Osteoblast (primary cell): Measurements from ENCODE around the gene CRYAB. TPM values are rescaled to one million over a fixed set of nuclear protein-coding genes. Genes with fewer than 3 reads are reported as not detected.

Experiments
- small RNA-seq: library from RNA; depleted of rRNA; stranded (forward); fragments of <200 nt; gene quantifications from one replicate; pipeline ENCODE3, GENCODE V24; 2012
- total RNA-seq: library from RNA; depleted of rRNA; stranded (reverse); fragments of >200 nt; gene quantifications from 2 replicates; pipeline ENCODE4 v1.2.3, GENCODE V29; 2012

The CRYAB gene
- total RNA-seq, 1 donor = 54.3 TPM

Small RNAs within 50 kb of the gene (small RNA-seq; reads per million reads assigned to genes)
- gene C11orf52 (not detected), gene GNG5P3 (not detected), gene RNA5SP351 (not detected), gene RPL37AP8 (not detected)

Other genes with a start within 250 kb of the CRYAB start
- 18.0 and 19.9 TPM in 2 replicates for gene PPP2R1B, start 145.4 kb downstream of the CRYAB start, total RNA-seq
- gene ALG9, start 40.2 kb downstream of the CRYAB start, total RNA-seq = 35.8 and 36.8 TPM in 2 replicates
- 1.4 and 1.5 TPM in 2 replicates for gene FDXACB1, start 32.6 kb downstream of the CRYAB start, total RNA-seq
- 8.3 and 10.9 TPM in 2 replicates for gene CFAP68, start 32.2 kb downstream of the CRYAB start, total RNA-seq
- gene HSPB2, start 964 bp upstream of the CRYAB start, total RNA-seq = 2.1 and 2.2 TPM in 2 replicates
- 1.2 and 1.4 TPM in 2 replicates for gene C11orf52, start 7.1 kb upstream of the CRYAB start, total RNA-seq
- gene DIXDC1, start 25.6 kb upstream of the CRYAB start, total RNA-seq = 27.4 and 28.6 TPM in 2 replicates
- 35.7 and 36.6 TPM in 2 replicates for gene DLAT, start 113.6 kb upstream of the CRYAB start, total RNA-seq
- 2.7 and 2.9 TPM in 2 replicates for gene PIH1D2, start 162.2 kb upstream of the CRYAB start, total RNA-seq
- 33.9 and 37.6 TPM in 2 replicates for gene NKAPD1, start 162.5 kb upstream of the CRYAB start, total RNA-seq
- gene TIMM8B, start 175.0 kb upstream of the CRYAB start, total RNA-seq = 34.2 and 39.8 TPM in 2 replicates
- gene SDHD, start 175.1 kb upstream of the CRYAB start, total RNA-seq = 100 and 119 TPM in 2 replicates